ENCODE results near the gene SDR39U1.
A peak's percentile ranks its signal among the peaks of the same experiment; 100 is the strongest.

Gene SDR39U1

DNA sequence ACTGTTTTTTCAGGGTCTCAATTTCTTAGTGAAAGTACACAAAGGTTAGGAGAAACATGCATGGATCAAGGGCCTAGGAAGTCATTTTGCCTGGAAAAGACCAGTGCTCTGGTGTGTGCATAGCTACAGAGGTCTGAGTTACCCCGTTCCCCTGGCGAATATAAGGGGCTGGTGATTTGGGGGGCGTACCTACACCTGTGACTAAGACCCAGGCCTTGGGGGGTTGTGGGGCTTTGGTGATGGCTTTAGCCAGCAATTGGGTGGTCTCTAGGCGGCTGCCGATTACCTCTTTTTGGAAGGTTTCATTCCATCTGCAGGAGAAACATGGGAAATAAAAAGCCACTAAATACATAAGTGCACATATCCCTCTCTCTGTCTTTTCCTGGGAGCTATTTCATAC is 1.1 kb downstream of the SDR39U1 start:
- no peak for DNase-seq

DNA sequence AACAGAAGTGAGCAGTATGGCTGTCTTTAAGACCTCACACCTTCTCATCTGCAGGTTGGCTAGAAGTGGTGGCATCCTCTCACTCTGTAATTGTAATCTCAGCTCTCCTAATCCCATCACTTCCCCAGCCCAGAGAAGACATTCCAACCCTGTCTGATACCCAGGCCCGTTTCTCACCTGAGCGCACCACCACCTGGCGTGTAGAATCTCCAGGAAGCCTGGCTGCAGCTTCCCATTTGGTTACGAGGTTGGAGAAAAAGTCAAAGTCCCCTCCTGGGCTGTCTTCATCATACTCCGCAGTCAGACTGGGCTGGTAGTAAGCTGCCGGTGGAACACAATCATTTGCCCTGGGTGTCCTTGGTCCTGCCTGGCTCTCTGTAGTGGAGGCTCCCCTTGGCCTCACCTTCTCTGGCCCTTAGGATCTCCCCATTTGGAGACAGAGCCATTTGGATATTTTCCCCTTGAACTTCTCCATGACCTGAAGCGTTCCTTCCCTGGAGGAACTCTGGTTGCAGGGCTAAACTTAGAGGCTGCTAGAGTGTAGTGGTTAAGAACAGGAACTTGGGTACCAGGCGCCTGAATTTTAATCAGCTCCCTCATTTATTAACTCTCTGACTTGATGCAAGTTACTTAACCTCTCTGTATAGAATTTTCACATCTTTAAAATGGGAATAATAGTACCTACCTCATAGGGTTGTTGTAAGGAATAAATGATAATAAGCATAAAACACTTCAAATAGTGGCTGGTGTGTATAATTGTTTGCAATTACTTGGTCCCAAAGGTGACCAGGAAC is 1.8 kb downstream of the SDR39U1 start:
- DNase-seq, result no peak

DNA sequence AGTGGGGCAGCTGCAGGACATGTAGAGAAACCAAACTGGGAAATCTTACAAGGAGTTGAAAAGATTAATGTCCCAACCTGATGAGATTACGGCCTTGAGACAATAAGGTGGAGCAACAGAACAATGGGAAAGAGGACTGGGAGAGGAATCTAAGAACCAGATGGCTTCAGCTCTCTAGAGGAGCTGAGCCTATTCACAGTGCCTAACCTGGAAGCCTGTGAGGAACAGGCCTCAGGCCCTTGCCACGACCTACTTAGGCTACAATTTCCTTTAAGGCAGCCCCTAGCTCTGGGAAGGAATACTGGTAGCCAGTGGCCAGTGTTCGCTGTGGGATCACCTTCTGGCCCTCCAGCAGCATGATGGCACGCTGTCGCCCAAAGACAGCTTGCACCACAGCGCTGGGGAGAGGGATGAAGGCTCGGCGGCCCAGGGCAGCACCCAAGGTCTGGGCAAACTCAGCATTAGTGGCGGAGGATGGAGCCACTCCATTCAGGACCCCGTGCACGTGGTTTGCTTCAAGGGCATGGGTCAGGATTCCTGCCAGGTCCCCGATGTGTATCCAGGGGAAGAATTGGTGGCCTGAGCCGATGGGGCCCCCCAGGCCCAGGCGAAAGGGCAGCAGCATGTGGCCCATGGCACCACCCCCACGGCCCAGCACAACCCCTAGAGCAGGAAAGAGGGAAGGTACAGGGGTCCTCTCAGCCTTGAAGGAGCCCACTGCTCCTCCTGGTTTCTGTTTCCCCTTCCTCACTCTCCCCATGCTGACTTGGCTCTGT is 2.6 kb downstream of the SDR39U1 start:
- no peak for DNase-seq

DNA sequence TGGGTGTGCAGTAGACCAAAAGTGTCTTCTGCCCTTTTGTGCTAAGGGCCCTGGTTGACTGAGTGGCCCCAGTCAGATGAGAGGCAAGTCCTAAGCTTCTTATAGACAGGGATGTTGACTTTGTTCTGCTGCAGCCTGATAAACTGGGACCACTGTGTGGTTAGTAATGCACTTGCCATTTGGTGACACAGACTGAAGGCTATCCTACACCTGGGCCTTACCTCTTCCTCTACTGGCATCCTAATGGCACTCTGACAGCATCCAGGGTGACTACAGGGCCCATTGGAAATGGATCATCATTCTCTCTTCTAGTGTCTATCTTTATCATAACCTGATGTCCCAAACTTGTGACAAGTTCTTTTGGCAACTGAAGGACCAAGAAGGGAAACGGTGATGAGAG is 3.3 kb downstream of the SDR39U1 start:
- DNase-seq, result no peak

DNA sequence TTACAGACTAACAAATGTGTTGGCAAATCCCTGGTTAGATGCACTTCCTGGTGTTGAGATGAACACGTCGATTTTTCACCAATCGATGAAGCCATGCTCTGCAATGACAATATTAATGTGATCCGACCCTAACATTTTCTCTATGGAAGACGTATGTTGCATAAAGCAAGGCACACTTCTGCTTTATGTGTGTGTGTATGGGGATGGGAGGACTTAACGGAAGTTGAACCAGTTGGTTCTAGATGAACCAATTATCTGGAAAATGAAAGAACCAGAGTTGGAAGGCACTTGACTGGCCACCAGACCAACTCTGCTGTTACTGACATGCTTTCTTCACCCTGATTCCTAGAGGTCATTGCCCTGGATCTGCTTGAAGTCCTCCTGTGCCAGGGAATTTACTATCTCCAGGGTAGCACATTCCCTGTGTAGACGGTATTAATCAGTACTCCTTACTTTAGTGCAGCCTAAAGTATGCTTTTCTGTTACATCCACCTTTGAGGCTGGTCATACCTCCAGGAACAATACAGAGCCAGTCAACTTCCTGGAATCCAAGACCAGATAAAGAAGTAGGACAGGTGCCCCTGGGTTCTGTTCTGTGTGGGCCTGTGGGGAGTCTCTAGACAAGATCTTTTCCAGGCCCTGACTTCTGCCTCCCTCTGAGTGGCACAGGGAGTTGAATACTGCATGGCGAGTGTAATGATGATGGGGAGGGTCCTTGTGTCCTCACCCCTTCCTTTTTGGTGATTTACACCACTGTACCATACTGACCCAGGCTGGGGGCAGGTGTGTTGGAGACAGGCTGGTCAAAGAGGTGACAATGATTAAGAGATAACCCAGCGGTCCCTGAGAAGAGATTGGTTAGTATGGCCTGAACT is 4.1 kb downstream of the SDR39U1 start:
- DNase-seq, result no peak

DNA sequence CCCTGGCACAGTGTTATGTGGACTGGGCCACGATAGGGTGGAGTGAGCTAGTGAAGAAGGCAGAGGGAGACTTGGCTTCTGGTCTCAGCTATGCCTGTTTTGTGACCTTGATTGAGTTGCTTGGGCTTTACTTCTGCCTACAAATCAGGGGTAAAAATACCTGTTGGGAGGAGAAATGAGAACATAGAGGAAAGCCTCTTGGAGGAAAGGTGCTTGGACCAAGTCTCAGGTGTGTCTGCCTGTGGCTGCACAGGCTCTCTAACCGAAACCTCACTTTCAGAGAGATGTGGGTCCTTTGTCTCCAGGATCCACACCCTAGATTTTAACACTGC is 4.9 kb downstream of the SDR39U1 start:
- no peak for DNase-seq

DNA sequence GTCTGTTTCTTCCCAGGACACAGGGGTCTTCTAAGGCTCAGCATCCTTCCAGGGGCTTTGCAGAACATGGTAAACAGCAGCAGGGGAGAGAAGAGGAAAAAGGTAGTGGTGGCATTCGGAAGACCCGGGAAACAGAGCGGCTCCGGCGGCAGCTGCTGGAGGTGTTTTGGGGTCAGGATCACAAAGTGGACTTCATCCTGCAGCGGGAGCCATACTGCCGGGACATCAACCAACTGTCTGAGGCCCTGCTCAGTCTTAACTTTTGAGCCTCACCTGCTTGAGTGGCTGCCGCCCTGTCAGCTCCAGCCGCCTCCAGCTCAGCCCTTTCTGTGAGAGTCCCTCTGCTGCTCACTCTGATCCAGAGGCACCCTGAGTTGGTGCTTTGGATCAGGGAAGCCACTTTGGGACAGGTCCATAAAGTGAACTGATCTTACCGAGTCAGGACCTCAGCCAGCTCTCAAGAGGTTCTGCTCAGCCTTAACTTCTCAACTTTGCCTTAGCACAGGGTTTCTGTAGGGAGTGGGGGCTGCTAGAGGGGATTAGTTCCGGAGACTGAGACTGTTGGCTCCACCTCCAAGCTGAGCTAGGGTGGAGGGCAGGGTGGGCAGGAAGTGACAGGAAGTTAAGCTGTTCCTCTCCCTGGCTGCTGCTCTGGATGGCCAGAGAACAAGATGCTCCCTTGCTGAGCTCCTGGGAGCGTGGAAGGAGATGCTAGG is 5.4 kb downstream of the SDR39U1 start:
- peak in 2 of 6 experiments; percentile 4 to 11 for DNase-seq

DNA sequence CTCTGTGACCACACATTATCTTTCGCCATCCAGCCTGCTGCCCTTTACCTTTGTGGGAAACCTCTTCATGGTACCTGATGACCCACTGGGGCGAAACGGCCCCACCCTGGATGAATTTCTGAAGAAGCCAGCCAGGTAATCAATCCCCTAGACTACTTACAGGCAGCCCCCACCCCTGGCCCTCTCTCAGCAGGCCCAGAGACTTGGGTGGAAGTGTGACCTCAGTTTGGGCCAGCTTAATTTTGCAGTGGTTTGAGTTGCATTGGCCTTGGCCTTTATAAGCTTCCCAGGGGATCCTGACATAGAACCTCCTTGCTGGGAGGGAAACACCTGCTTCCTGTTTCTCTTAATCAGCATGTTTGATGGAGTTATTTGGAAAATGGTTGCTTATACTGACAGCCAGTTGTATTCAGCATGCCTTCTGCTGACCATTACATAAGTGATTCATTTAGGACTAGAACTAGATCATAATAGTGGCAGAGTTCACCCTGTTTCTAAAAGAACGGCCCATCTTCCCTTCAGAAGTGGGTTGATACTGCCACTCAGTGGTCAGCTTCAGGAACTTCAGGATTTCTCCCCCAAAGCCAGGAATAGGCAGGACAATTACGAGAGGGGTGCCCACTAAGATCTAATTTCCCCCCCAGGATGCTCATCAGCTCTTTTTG is 6.1 kb downstream of the SDR39U1 start:
- peak in 5 of 6 experiments; percentile 19 to 58 (median 29) for DNase-seq

DNA sequence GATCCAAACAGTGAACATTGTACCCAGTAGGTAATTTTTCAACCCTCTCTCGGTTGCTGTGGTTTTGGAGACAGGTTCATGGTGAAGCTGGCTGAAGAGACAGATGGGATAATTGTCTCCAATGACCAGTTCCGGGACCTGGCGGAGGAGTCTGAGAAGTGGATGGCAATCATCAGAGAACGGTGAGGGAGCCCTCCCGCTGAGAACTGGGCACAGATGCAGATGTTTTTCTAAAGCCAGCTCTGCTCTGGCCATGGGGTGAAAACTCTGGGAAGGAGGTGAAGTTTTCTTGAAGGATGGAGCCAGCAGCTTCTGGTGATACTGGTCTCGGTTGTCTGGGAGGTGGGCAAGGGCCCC is 6.6 kb downstream of the SDR39U1 start:
- no peak for DNase-seq

DNA sequence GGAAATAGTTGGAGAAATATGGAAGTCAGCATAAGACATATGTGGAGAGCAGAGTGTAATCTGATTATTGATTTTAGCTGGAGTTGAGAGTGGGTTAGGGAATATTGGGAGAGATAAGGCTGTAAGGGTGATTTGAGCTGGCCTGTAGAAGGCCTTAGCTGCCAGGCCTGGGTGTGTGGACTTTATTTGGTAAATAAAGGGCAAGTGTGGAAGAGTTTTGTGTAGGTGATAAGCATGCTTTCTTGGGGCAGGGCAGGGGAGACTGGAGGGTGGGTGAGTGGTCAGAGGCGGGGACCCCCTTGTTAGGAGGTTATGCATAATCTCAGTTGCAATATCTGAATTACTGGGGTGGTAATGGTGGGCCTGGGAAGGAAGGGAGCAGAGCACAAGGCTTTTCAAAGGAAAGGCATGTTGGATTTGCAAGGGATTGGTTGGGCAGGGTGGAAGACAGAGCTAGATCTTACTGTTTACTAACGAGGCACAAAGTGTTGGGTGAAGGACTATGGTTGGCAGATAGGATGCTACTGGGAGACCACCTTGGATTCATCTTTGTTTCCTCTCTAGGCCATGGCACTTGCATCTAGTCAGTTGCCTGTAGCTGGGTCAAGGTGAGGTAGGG is 7.3 kb downstream of the SDR39U1 start:
- no peak for DNase-seq

DNA sequence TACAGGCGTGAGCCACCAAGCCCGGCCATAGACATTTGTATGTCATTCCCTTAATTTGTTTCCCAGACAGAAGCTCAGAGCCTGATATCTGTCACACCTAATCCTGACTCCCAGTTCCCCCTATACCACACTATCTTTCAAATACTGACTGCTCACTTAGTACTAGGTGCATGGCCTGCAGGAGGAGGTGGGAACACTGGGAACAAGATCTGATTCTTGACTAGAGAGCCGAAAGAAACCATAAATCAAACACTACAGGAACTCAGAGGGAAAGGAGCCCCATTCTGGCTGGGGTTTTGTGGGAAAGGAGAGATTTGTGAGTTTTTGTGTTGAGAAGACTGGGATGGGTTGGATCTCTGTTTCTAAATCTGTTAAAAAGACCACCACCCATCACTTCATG is 7.9 kb downstream of the SDR39U1 start:
- DNase-seq, result no peak

DNA sequence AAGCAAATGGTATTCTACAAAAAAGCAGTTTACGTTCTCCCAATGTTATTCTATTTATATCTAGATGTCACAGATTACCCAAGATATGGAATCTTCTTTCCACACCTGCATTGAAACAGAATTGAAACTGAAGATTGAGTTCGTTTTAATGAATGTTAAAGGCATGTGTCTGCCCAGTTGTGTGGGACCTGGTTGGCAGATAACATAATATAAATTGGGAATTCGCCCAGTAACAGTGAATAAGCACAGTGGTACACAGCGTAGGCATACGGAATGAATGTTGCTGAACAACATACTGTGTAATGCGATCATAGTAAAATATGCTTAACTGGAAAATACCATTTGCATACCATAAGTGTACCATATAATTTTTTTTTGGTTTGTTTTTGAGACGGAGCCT is 8.5 kb downstream of the SDR39U1 start:
- DNase-seq, result no peak

DNA sequence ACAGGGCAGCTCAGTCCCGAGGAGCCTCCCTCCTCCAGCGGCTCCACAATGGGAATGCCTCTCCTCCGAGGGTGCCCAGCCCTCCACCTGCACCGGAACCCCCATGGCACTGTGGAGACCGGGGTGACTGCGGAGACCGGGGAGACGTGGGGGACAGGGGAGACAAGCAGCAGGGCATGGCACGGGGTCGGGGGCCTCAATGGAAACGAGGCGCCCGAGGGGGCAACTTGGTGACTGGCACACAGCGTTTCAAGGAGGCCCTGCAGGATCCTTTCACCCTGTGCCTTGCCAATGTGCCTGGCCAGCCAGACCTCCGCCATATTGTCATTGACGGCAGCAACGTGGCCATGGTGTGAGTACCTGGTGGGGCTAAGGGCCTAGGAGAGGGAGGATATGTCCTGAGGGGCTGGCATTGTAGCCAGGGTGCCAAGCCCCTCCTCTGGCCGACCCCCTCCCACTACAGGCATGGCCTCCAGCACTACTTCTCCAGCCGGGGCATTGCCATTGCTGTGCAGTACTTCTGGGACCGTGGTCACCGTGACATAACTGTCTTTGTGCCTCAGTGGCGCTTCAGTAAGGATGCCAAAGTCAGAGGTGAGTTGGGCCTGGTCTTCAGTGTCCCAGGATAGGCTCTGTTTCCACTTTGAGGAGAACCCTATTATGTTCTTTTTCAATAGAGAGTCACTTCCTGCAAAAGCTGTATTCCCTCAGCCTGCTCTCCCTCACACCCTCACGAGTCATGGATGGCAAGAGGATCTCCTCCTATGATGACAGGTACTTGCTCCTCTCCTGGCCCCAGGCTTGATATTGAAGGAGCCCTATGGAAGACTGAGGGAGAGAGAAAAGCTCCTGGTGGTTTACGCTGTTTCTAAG is 10.1 kb downstream of the SDR39U1 start:
- DNase-seq, result no peak

DNA sequence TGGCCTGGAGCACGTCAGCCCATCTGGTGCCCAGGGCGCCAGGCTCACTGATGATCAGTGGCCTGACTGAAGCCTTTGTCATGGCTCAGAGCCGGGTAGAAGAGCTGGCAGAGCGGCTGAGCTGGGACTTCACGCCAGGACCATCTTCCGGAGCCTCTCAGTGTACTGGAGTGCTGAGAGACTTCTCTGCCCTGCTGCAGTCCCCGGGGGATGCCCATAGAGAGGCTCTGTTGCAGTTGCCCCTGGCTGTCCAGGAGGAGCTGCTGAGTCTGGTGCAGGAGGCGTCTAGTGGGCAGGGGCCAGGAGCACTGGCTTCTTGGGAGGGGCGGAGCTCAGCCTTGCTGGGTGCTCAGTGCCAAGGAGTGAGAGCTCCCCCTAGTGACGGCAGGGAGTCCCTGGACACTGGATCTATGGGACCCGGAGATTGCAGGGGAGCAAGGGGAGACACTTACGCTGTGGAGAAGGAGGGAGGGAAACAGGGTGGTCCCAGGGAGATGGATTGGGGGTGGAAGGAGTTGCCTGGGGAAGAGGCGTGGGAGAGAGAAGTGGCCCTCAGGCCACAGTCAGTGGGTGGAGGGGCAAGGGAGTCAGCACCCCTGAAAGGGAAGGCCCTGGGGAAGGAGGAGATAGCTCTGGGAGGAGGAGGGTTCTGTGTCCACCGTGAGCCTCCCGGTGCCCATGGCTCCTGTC is 10.9 kb downstream of the SDR39U1 start:
- peak; percentile 69 to 89 (median 84) for DNase-seq

DNA sequence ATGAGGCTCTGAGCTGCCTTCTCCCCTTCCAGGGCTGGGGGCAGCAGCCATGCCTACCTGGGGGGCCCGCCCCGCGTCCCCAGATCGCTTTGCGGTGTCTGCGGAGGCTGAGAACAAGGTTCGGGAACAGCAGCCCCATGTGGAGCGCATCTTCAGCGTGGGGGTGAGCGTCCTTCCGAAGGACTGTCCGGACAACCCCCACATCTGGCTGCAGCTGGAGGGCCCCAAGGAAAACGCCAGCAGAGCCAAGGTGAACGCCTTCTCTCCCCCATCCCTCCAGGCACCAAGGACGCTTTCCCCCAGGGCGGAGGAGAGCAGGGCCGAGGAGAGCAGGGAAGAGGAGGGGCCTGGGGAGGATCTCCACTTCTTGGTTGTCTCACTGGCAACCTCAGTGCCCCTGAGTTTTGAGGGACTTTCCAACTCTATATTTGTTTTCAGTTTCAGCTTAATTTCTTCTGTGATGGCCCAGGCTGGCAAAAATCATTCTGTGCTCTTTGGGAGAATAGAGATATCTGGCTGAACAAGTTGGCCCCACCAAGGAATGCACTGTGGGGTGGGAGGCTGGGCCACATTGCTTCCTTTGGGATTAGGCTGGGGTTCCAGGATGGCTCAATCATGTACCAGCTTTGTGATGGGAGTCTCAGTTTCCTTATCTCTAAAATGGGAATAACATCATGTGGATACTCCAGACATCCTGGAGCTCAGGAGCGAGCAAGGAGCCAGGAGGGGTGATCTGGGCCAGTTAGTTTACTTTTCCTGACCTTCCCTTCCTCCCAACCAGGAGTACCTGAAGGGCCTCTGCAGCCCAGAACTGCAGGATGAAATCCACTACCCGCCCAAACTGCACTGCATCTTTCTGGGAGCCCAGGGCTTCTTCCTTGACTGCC is 11.7 kb downstream of the SDR39U1 start:
- DNase-seq, result peak; percentile 28 to 63 (median 42)

DNA sequence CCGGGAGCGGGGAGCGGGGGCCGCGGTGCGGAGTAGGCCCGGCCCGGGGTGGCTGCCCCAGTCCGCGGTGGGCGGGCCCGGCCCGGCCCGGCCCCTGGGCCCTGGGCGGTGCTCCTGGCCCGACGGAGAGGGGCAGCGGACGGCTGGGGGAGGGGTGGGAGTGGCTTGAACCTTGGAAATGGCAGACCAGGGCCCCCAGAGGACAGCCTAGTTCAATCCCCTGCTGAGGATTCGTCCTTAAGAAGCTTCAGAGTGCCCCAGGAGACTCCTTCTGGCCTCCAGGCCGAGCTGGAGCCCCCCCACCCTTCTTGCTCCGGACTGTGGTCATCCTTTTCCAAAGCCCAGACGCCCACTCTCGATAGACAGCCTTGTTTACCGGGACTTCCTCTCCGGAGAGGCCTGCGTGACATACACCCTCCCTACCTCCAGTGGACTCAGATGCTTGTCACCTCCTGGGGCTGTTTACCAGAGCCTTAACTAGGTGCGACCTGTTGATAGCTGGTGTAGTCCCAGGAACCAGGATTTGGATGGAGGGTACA is 12.4 kb downstream of the SDR39U1 start:
- peak in 5 of 6 experiments; percentile 12 to 73 (median 59) for DNase-seq

DNA sequence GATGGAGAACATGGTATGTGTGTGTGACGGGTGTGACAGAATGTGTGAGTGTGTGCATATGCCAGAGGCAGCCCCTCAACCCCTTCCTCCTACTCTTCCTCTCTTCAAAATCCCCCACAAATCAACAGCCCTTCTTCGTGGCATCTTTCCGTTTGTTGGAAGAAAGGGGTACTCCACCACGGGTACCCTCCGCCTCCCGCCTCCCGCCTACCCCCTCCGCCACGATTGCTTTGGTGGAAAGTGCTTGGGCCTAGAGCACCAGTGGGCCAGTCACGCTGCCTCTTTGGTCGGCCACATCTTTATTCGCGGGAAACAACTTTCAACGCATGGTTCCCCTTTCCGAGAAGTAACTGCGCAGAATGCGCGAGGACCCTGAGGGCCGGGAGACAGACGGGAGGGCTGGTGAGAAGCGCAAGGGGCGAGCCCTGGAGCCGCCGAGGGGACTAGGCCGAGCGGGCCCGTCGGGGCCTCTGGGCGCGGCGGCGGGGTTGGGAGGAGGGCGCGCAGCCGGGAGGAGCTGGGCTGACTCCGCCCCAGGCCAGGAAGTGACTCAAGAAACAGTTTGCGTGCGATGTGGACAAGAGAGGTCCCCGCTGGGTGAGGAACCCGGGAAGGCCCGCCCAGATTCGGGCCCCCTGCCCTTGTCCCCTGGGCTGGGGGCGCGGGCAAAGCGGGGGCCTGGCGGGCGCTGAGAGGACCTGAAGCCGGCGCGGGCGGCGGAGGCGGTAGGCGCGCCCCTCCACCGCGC is 13.0 kb downstream of the SDR39U1 start, which contains the start of the genes CBLN3 and KHNYN:
TSS of gene CBLN3 (minus strand) at position 274 of the 748 bp plus-strand sequence. CDS start 614 bp downstream, outside the sequence.
TSS of gene KHNYN (plus strand) at position 560 of the 748 bp plus-strand sequence. CDS start 777 bp downstream, outside the sequence.
- DNase-seq, result peak; percentile 76 to 87 (median 79)
